Stimulated activated CD4-positive, alpha-beta T cell treated with anti-CD3 and anti-CD28 coated beads, Interleukin-2, amount 100 ng/mL, for 48 hours (primary cell): ENCODE measurements around the gene STING1.

Experiments used
- DNase-seq, 2 donors: peaks; one replicate each; pipeline ENCODE4 v3.0.0-alpha.2; 2020

Gene STING1

DNA sequence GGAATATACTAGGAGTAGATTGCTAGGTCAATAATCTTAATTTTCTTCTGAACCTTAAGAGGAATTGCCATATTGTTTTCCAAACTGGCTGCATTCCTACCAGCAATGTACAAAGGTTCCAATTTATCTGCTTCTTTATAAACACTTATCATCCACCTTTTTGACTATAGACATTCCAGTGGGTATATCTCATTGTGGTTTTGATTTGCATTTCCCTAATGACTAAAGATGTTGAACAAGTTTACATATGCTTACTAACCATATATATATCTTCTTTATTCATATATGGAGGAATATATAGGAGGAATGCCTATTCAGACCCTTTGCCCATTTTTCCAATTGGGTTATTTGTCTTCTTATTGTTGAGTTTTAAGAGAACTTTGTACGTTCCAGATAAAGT lies 50.9 kb downstream of the STING1 start:
- DNase-seq: no peak

- no peak for DNase-seq
These were observed 52.5 kb downstream of the STING1 start for GRCh38 chr5:139430015-139430414.

GRCh38 chr5:139426203-139426885 lies 56.2 kb downstream of the STING1 start:
- DNase-seq: no peak
